D721Med (cell line): Measurements from ENCODE around the gene CTTNBP2NL.

Experiments
- DNase-seq: peaks from one replicate; pipeline ENCODE4 v3.0.0; 2011; ENCODE audit warnings: low spot score; ENCODE audit not compliant: insufficient read length
- FAIRE-seq: peaks from 2 replicates; lab custom pipeline; 2011; peaks lifted over from hg19 to GRCh38; lab: Jason Lieb, UNC
- CTCF ChIP-seq: IDR thresholded peaks from 2 replicates; pipeline ENCODE4 v1.5.1; 2012; ENCODE audit warnings: mild to moderate bottlenecking, control low read depth; ENCODE audit not compliant: insufficient read depth; ENCODE audit errors: missing control alignments

Gene CTTNBP2NL

GRCh38 chr1:112359961-112360767, 35.9 kb upstream of the CTTNBP2NL start:
- FAIRE-seq: no peak

GRCh38 chr1:112363636-112364035, 32.4 kb upstream of the CTTNBP2NL start:
- TF ChIP-seq CTCF: no peak
- no peak for DNase-seq
- FAIRE-seq: no peak

More at GRCh38 chr1:112359961-112360767, 35.9 kb upstream of the CTTNBP2NL start:
- no peak for TF ChIP-seq CTCF
- no peak for DNase-seq

- FAIRE-seq (no peak), DNase-seq (no peak)
- TF ChIP-seq CTCF: no peak
These were observed 27.8 kb upstream of the CTTNBP2NL start for GRCh38 chr1:112368198-112368597.

- peak; percentile 98 for TF ChIP-seq CTCF
- FAIRE-seq (no peak), DNase-seq (peak; percentile 37)
These were observed 26.4 kb upstream of the CTTNBP2NL start for GRCh38 chr1:112369392-112370285.

- no peak for FAIRE-seq
- no peak for TF ChIP-seq CTCF
- DNase-seq: no peak
These were observed 25.0 kb upstream of the CTTNBP2NL start for GRCh38 chr1:112370996-112371395.

GRCh38 chr1:112371775-112372174, 24.2 kb upstream of the CTTNBP2NL start:
- TF ChIP-seq CTCF: no peak
- no peak for DNase-seq
- FAIRE-seq: no peak
